SK-N-SH treated with all-trans-retinoic acid at 6 μM for 48 hours (cell line): ENCODE data around the gene NIPAL4.

Experiments used
- ATAC-seq: fragments of 200-7000 bp; cut with Tn5 transposase; 3 replicates; pipeline ENCODE4 v1.9.1; 2020; ENCODE audit warnings: mild to moderate bottlenecking, moderate library complexity
- BACH2 ChIP-seq: fragments of 250-450 bp; sonication (Bioruptor Pico); IDR thresholded peaks from 2 replicates; pipeline ENCODE4 v1.9.0; 2021; ENCODE audit warnings: mild to moderate bottlenecking, borderline replicate concordance
- CSDC2 ChIP-seq: fragments of 250-450 bp; sonication (Bioruptor Pico); IDR thresholded peaks from 2 replicates; pipeline ENCODE4 v1.5.0; 2020; ENCODE audit warnings: mild to moderate bottlenecking, moderate library complexity
- ESRRG ChIP-seq: fragments of 250-450 bp; sonication (Bioruptor Pico); IDR thresholded peaks from 2 replicates; pipeline ENCODE4 v1.6.1; 2021; ENCODE audit warnings: mild to moderate bottlenecking
- GLIS3 ChIP-seq: fragments of 250-450 bp; sonication (Bioruptor Pico); IDR thresholded peaks from 2 replicates; pipeline ENCODE4 v1.5.0; 2020; ENCODE audit warnings: mild to moderate bottlenecking, moderate library complexity
- OSR1 ChIP-seq: fragments of 250-450 bp; sonication (Bioruptor Pico); IDR thresholded peaks from 2 replicates; pipeline ENCODE4 v1.8.0; 2022; ENCODE audit warnings: moderate library complexity, mild to moderate bottlenecking, inconsistent platforms
- PPARA ChIP-seq: fragments of 250-450 bp; sonication (Bioruptor Pico); IDR thresholded peaks from 2 replicates; pipeline ENCODE4 v1.5.0; 2020; ENCODE audit warnings: mild to moderate bottlenecking, borderline replicate concordance
- RARB ChIP-seq: fragments of 250-450 bp; sonication (Bioruptor Pico); IDR thresholded peaks from 2 replicates; pipeline ENCODE4 v1.8.0; 2021; ENCODE audit warnings: mild to moderate bottlenecking, moderate library complexity
- SNAI2 ChIP-seq: fragments of 250-450 bp; sonication (Bioruptor Pico); IDR thresholded peaks from 2 replicates; pipeline ENCODE4 v1.5.0; 2020; ENCODE audit warnings: mild to moderate bottlenecking, moderate library complexity
- TCF4 ChIP-seq: fragments of 250-450 bp; sonication (Bioruptor Pico); IDR thresholded peaks from 2 replicates; pipeline ENCODE4 v1.8.0; 2021; ENCODE audit warnings: mild to moderate bottlenecking, moderate library complexity, borderline replicate concordance
- TOX ChIP-seq: fragments of 250-450 bp; sonication (Bioruptor Pico); IDR thresholded peaks from 2 replicates; pipeline ENCODE4 v1.8.0; 2021; ENCODE audit warnings: mild to moderate bottlenecking, moderate library complexity, borderline replicate concordance
- ZC3H10 ChIP-seq: fragments of 250-450 bp; sonication (Bioruptor Pico); IDR thresholded peaks from 2 replicates; pipeline ENCODE4 v1.5.1; 2021; ENCODE audit warnings: mild to moderate bottlenecking, moderate library complexity
- ZFP3 ChIP-seq: fragments of 250-450 bp; sonication (Bioruptor Pico); IDR thresholded peaks from 2 replicates; pipeline ENCODE4 v1.5.0; 2020; ENCODE audit warnings: mild to moderate bottlenecking, moderate library complexity
- ZFP30 ChIP-seq: fragments of 450-650 bp; formaldehyde crosslinking; IDR thresholded peaks from 2 replicates; pipeline ENCODE4 v1.5.0; 2022; ENCODE audit warnings: mild to moderate bottlenecking, moderate library complexity
- ZNF565 ChIP-seq: fragments of 450-650 bp; formaldehyde crosslinking; conservative IDR thresholded peaks from 2 replicates; pipeline ENCODE4 v1.5.0; 2020; ENCODE audit warnings: low read depth, mild to moderate bottlenecking, moderate library complexity
- ZNF70 ChIP-seq: fragments of 450-650 bp; formaldehyde crosslinking; IDR thresholded peaks from 2 replicates; pipeline ENCODE4 v1.5.0; 2020; ENCODE audit warnings: mild to moderate bottlenecking, moderate library complexity
- ZNF8 ChIP-seq: fragments of 450-650 bp; formaldehyde crosslinking; IDR thresholded peaks from 2 replicates; pipeline ENCODE4 v1.5.0; 2020; ENCODE audit warnings: mild to moderate bottlenecking, moderate library complexity
- TF ChIP-seq, protein P1 (sequence below): fragments of 250-450 bp; sonication (Bioruptor Pico); IDR thresholded peaks from 2 replicates; pipeline ENCODE4 v1.5.1; 2020; ENCODE audit warnings: low read depth, mild to moderate bottlenecking, moderate library complexity
- TF ChIP-seq, protein P2 (sequence below): fragments of 250-450 bp; sonication (Bioruptor Pico); IDR thresholded peaks from 2 replicates; pipeline ENCODE4 v1.5.0; 2020; ENCODE audit warnings: mild to moderate bottlenecking, moderate library complexity
- TF ChIP-seq, protein P3 (sequence below): fragments of 250-450 bp; sonication (Bioruptor Pico); IDR thresholded peaks from 2 replicates; pipeline ENCODE4 v1.8.0; 2020; ENCODE audit warnings: mild to moderate bottlenecking, moderate library complexity, borderline replicate concordance
- TF ChIP-seq, protein P4 (sequence below): fragments of 250-450 bp; sonication (Bioruptor Pico); IDR thresholded peaks from 2 replicates; pipeline ENCODE4 v1.5.1; 2021; ENCODE audit warnings: mild to moderate bottlenecking, moderate library complexity
- TF ChIP-seq, protein P5 (sequence below): fragments of 250-450 bp; sonication (Bioruptor Pico); IDR thresholded peaks from 2 replicates; pipeline ENCODE4 v1.8.0; 2021; ENCODE audit warnings: low read depth, mild to moderate bottlenecking, moderate library complexity, borderline replicate concordance

Gene NIPAL4

GRCh38 chr5:157475432-157475831, 15.4 kb downstream of the NIPAL4 start:
- no peak for ATAC-seq
- no peak for TF ChIP-seq BACH2 (CRISPR knock-in tag)
- no peak for TF ChIP-seq GLIS3 (CRISPR knock-in tag)
- TF ChIP-seq, protein P1, sequence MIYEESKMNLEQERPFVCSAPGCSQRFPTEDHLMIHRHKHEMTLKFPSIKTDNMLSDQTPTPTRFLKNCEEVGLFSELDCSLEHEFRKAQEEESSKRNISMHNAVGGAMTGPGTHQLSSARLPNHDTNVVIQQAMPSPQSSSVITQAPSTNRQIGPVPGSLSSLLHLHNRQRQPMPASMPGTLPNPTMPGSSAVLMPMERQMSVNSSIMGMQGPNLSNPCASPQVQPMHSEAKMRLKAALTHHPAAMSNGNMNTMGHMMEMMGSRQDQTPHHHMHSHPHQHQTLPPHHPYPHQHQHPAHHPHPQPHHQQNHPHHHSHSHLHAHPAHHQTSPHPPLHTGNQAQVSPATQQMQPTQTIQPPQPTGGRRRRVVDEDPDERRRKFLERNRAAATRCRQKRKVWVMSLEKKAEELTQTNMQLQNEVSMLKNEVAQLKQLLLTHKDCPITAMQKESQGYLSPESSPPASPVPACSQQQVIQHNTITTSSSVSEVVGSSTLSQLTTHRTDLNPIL = no peak
- TF ChIP-seq, protein P2, sequence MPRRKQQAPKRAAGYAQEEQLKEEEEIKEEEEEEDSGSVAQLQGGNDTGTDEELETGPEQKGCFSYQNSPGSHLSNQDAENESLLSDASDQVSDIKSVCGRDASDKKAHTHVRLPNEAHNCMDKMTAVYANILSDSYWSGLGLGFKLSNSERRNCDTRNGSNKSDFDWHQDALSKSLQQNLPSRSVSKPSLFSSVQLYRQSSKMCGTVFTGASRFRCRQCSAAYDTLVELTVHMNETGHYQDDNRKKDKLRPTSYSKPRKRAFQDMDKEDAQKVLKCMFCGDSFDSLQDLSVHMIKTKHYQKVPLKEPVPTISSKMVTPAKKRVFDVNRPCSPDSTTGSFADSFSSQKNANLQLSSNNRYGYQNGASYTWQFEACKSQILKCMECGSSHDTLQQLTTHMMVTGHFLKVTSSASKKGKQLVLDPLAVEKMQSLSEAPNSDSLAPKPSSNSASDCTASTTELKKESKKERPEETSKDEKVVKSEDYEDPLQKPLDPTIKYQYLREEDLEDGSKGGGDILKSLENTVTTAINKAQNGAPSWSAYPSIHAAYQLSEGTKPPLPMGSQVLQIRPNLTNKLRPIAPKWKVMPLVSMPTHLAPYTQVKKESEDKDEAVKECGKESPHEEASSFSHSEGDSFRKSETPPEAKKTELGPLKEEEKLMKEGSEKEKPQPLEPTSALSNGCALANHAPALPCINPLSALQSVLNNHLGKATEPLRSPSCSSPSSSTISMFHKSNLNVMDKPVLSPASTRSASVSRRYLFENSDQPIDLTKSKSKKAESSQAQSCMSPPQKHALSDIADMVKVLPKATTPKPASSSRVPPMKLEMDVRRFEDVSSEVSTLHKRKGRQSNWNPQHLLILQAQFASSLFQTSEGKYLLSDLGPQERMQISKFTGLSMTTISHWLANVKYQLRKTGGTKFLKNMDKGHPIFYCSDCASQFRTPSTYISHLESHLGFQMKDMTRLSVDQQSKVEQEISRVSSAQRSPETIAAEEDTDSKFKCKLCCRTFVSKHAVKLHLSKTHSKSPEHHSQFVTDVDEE (CRISPR knock-in tag) = no peak
- TF ChIP-seq, protein P3, sequence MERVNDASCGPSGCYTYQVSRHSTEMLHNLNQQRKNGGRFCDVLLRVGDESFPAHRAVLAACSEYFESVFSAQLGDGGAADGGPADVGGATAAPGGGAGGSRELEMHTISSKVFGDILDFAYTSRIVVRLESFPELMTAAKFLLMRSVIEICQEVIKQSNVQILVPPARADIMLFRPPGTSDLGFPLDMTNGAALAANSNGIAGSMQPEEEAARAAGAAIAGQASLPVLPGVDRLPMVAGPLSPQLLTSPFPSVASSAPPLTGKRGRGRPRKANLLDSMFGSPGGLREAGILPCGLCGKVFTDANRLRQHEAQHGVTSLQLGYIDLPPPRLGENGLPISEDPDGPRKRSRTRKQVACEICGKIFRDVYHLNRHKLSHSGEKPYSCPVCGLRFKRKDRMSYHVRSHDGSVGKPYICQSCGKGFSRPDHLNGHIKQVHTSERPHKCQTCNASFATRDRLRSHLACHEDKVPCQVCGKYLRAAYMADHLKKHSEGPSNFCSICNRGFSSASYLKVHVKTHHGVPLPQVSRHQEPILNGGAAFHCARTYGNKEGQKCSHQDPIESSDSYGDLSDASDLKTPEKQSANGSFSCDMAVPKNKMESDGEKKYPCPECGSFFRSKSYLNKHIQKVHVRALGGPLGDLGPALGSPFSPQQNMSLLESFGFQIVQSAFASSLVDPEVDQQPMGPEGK (CRISPR knock-in tag) = no peak
- no peak for TF ChIP-seq RARB (CRISPR knock-in tag)
- TF ChIP-seq ZNF70 (CRISPR knock-in tag) = no peak
- no peak for TF ChIP-seq ZC3H10 (CRISPR knock-in tag)
- TF ChIP-seq, protein P4, sequence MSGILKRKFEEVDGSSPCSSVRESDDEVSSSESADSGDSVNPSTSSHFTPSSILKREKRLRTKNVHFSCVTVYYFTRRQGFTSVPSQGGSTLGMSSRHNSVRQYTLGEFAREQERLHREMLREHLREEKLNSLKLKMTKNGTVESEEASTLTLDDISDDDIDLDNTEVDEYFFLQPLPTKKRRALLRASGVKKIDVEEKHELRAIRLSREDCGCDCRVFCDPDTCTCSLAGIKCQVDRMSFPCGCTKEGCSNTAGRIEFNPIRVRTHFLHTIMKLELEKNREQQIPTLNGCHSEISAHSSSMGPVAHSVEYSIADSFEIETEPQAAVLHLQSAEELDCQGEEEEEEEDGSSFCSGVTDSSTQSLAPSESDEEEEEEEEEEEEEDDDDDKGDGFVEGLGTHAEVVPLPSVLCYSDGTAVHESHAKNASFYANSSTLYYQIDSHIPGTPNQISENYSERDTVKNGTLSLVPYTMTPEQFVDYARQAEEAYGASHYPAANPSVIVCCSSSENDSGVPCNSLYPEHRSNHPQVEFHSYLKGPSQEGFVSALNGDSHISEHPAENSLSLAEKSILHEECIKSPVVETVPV (CRISPR knock-in tag) = no peak
- no peak for TF ChIP-seq OSR1 (CRISPR knock-in tag)
- no peak for TF ChIP-seq PPARA (CRISPR knock-in tag)
- TF ChIP-seq, protein P5, sequence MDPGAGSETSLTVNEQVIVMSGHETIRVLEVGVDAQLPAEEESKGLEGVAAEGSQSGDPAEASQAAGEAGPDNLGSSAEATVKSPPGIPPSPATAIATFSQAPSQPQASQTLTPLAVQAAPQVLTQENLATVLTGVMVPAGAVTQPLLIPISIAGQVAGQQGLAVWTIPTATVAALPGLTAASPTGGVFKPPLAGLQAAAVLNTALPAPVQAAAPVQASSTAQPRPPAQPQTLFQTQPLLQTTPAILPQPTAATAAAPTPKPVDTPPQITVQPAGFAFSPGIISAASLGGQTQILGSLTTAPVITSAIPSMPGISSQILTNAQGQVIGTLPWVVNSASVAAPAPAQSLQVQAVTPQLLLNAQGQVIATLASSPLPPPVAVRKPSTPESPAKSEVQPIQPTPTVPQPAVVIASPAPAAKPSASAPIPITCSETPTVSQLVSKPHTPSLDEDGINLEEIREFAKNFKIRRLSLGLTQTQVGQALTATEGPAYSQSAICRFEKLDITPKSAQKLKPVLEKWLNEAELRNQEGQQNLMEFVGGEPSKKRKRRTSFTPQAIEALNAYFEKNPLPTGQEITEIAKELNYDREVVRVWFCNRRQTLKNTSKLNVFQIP (CRISPR knock-in tag) = no peak

DNA sequence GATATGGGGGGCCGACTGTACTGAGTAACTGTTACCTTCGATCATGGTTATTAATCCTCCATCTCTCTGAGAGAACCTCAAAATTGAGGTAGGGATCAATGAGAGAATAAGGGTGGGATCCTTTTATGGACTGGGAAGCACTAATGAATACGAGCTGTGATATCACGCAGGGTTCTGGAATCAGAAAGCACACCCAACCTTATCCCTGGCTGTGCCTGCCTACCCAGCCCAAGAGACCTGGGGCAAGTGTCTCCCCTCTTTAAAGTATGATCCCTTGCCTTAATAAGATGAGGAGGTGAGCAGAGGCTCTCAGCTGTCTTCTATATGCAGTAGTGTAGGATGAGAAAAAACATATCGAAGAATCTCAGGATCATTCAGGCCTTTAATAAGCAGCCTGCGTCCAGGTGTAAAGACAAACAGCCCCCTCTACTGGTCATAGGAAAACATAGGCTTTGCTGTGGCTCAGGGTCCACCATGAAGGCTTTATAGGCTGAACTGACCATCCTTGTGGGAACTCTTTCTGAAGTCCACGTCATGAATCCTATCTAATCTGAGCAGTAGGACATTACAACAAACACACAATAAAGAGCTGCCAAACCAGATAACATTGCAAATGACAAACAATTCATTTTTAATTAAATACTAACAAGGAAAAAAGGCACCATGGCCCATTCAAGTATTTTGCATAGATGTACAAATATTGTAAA, 16.8 kb downstream of the NIPAL4 start:
- TF ChIP-seq BACH2 (CRISPR knock-in tag) (no peak), ZFP30 (CRISPR knock-in tag) (no peak), ZFP3 (no peak)
- peak; percentile 87 for ATAC-seq

DNA sequence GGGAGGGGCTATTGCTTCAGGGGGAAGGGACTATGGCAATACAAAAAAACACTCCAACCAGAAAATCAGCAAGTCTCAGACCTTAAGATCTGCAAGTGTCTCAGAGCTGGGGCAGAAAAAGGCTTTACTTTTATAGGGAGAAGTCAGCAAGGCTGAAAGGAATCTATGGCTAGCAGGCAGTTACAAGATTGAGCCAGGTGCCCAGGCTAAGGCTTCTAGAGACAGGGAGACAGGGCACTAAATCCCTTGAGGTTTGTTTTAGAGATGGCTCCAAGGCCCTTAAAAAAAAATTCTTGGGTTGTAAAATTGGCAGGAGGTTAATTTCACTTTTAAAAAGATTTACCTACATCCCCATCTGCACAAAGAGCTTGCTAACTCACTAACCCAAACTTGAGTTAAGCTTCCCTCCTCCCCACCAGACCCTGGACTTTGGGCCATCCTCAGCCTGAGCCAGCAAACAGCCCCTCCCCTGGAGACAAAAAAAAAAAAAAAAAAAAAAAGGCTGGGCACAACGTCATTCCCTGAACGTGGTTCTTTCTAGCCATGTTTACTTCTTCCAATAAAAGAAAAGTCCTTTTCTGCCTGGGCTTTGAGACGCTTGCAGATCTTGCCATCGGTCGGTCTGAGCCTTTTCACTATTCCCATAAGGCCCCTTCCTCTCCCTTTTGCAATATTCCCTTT, 17.9 kb downstream of the NIPAL4 start:
- no peak for ATAC-seq
- TF ChIP-seq, protein P1 = no peak
- no peak for TF ChIP-seq BACH2 (CRISPR knock-in tag)
- no peak for TF ChIP-seq CSDC2 (CRISPR knock-in tag)
- TF ChIP-seq ZNF8 = no peak
- no peak for TF ChIP-seq GLIS3 (CRISPR knock-in tag)
- no peak for TF ChIP-seq ZFP3
- TF ChIP-seq TCF4 (CRISPR knock-in tag) = no peak
- no peak for TF ChIP-seq TOX (CRISPR knock-in tag)
- TF ChIP-seq ZC3H10 (CRISPR knock-in tag) = no peak
- TF ChIP-seq ZNF565 = no peak
- TF ChIP-seq SNAI2 (CRISPR knock-in tag) = no peak
- no peak for TF ChIP-seq ZNF70 (CRISPR knock-in tag)
- TF ChIP-seq, protein P3 (CRISPR knock-in tag) = no peak
- no peak for TF ChIP-seq ESRRG (CRISPR knock-in tag)
- no peak for TF ChIP-seq OSR1 (CRISPR knock-in tag)
- TF ChIP-seq PPARA (CRISPR knock-in tag) = no peak
- TF ChIP-seq, protein P4 (CRISPR knock-in tag) = no peak
- no peak for TF ChIP-seq ZFP30 (CRISPR knock-in tag)
